ENCODE results near the gene OR2T35.

DNA sequence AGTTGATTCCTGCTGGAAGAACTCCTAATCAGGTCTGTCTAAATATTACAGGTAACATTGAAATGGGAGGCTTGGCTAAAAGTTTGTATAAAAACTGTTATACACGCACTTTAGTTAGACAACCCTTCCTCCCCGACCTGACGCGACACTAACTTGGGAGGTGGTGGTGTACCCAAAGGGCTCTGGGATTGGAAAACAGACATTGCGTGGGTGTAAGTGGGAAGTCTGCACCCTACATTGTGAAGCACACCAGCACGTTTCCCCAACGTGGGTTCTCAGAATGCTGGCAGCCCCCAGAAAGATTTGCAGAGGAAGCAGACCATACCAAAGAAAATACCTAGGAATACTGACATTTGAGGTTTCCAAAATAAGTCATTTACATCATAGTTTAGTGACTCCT, 27.0 kb downstream of the OR2T35 start:
- TF ChIP-seq TAF1 (IDR thresholded peaks at IDR 0.05; ENCODE audit: low read depth, low read length) (no peak), POLR2AphosphoS5 (IDR thresholded peaks at IDR 0.05; ENCODE audit: low read depth, low read length) (no peak), POLR2A (IDR thresholded peaks at IDR 0.05; ENCODE audit: low read depth, low read length) (no peak), SPI1 (IDR thresholded peaks at IDR 0.05; ENCODE audit: low read depth, low read length) (no peak)

Data from GM12891 (cell line).